GM19193 (cell line): ENCODE measurements around the gene VHLL.

Source experiments
- POLR2A ChIP-seq: IDR thresholded peaks from 4 replicates; pipeline ENCODE4 v1.6.1; 2011; ENCODE audit not compliant: insufficient read depth, insufficient read length; ENCODE audit errors: extremely low read depth

Gene VHLL

GRCh38 chr1:156266051-156266450 is 33.1 kb downstream of the VHLL start:
- no peak for TF ChIP-seq POLR2A

DNA sequence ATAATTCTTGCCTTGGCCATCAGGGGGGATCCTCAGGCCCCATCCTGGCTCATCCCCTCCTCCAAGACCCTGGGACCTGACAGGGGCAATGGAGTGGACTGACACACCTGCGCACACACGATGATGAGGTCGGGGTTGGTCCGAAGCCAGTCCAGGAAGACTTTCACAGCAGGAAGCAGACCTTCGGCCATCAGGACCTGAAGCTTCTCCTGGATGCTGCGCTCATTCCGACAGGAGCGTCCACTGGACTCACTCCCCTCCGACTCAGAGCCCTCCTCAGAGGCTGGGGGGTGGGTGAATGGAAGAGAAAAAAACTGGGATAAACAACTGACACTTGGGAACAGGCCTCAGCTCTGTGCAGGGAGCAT is 35.8 kb downstream of the VHLL start:
- no peak for TF ChIP-seq POLR2A

GRCh38 chr1:156262461-156263287 is 36.4 kb downstream of the VHLL start:
- no peak for TF ChIP-seq POLR2A

- TF ChIP-seq POLR2A: no peak
These were observed 38.2 kb downstream of the VHLL start for GRCh38 chr1:156260896-156261295.

GRCh38 chr1:156259805-156260204 is 39.3 kb downstream of the VHLL start:
- no peak for TF ChIP-seq POLR2A

GRCh38 chr1:156258859-156259258 is 40.2 kb downstream of the VHLL start:
- TF ChIP-seq POLR2A: no peak

DNA sequence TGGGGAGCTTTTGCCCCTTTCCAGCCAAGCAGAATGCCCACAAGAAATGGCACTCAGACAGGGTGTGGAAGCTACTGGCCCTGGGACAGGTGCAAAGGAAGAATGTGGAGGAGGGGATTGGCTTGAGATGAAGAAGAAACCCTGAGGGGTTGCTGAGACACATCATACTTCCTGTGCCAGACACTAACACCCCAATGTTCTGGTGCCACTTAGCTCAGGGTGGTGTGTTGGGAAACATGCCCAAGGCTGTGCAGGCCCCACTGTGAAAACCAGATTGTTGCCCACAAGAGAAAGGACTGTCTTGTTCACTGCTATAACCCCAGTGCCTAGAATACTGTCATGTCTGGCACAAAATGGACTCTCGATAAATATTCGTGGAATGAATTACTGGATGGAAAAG is 41.4 kb downstream of the VHLL start:
- TF ChIP-seq POLR2A: no peak

GRCh38 chr1:156253634-156254033 is 45.5 kb downstream of the VHLL start:
- TF ChIP-seq POLR2A: no peak

DNA sequence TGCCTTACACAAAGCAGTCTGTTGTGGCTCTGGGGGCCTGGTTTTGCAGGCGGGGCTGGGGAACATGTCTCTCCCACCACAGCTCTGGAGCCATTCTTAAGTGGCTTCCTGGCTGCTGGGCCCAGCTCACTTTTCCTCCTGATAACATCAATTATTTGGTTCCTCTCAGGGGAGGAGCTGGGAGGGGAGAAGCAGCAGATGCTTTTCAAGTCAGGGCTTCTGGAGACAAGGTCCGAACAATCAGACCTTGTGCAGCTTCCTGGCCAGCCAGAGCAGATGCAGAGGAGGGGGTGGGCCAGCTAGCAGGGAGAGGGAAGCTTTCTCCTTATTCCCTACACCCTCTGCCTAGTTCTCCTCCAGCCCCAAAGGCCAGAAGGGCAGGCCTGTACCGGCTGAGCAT is 47.6 kb downstream of the VHLL start:
- no peak for TF ChIP-seq POLR2A

DNA sequence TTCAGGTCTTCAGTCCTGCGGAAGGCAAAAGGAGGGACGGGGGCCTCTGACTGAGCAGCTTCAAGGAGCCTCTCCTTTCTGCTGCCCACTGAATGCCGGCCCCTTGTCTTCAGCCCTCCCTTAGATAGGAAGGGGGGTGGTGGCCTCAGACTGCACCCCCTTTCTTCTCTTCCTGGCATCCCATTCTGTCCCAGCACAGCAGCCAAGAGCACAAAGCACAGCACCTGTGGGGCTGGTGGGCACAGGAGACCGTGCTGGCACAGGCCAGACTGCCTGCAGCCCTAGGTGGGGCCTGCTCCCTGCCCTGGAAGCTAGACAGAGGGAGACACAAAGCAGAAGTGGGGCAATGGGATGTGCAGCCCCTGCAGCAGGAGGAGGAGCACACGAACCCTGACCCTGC is 49.5 kb downstream of the VHLL start:
- TF ChIP-seq POLR2A: no peak
